Activated effector memory CD4-positive, alpha-beta T cell treated with anti-CD3 and anti-CD28 coated beads, Interleukin-2, amount 50 U/mL, for 16 hours (primary cell): ENCODE data around the gene ATP6V1E1.
"Not testable (repeated sequence)": the region's sequence is repeated elsewhere in the genome, so short reads cannot be mapped to it uniquely, and the experiment has no call there.

Experiments used
- DNase-seq: peaks from one replicate; pipeline ENCODE4 v3.0.0-alpha.2; 2020

The ATP6V1E1 gene

DNA sequence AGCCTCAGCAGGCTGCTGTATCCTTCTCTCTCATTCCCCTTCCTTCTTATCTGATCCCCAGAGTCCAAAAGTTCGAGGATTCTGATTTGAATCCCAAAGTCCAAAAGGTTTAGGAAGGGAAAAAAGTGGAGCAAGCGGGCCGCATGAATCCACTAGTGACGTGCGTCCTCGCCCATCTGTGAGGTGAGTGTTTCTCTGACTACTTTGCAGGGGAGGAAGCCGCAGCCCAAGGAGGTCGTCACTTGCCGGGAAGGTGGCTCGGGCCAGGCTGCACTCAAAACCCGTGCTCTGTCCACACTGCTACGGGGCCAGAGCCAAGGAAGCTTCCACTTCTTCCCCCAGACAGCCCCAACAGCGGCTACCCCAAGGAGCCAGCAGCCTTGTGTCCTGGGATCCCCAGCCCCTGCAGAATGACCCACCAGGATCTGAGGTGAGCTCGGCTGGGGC lies 49.0 kb downstream of the ATP6V1E1 start:
- no peak for DNase-seq

DNA sequence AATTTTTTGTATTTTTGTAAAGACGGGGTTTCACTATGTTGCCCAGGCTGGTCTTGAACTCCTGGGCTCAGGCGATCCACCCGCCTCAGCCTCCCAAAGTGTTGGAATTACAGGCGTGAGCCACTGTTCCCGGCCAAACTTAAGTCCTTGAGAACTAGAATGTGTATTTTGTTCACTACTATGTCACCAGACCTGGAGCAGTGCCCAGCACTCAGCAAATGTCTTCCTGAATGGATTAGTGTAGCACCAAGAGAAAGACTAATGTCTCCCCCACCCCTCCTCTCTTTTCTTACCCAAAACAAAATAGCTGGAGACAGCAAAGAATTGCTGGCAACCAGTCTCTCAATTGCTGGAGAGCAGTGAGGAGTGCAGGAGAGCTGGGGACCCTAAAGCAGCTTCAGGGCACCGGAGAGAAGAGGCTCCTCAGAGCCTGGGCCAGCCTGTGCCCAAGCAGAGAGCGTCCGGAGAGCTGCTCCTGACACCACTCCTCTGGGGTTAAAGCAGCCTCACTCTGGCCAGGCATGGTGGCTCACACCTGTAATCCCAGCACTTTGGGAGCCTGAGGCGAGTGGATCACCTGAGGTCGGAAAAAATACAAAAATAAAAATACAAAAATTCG lies 50.3 kb downstream of the ATP6V1E1 start:
- no peak for DNase-seq

DNA sequence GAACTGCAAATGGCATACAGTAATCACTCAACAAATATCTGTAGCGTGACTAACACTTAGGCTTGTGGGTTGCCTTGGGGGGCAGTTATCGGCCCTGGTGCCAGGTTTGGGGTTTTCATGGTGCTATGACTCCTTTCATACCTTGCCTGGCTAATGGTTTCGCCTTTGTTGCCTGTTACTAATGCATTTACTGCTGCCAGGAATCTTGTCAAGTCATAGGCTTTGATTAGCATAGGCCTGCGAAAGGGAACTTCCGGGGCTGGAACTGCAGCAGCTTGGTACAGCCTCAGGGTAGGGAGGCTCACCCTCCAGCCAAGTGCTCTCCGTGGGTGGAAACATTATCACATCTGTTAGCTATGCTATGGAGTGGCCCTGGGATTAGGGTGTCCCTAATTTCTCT lies 52.1 kb downstream of the ATP6V1E1 start:
- DNase-seq: no peak

DNA sequence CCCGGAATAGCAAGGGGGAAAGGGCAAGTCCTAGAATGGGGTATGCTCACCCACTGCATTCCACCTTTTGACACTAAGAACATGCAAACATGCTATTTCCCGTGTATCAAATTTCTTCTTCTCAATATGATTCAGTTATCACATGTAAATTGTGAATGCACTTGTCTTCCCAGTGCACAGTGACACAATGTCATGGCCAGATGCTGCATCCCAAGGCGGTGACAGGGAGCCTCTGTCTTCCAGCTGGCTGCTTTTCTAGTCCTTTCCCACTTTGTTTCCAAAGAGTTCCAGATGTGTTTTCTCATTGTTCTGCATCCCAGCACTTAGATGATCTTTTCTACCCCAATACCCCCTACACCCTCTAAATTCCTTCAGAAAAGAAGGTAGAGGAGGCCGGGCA lies 52.9 kb downstream of the ATP6V1E1 start:
- no peak for DNase-seq

DNA sequence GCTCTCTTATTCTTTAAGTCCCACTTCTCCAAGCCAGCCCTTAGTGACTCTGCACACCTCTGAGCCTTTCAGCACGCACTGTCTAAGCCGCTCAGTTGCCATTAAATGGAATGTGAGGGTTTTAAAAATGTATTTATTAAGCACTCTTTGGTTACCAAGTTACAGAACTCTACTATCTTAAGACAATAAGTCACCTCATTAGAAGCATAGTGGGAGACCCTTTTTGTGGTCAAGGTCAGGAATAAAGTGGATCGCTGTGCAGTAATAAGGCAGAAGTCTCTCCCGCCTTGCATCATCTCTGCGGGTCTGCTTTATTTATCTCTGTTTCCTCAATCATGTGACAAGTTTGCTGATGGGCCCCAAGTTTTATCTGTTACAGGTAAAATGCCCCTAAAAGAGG lies 53.4 kb downstream of the ATP6V1E1 start:
- no peak for DNase-seq

DNA sequence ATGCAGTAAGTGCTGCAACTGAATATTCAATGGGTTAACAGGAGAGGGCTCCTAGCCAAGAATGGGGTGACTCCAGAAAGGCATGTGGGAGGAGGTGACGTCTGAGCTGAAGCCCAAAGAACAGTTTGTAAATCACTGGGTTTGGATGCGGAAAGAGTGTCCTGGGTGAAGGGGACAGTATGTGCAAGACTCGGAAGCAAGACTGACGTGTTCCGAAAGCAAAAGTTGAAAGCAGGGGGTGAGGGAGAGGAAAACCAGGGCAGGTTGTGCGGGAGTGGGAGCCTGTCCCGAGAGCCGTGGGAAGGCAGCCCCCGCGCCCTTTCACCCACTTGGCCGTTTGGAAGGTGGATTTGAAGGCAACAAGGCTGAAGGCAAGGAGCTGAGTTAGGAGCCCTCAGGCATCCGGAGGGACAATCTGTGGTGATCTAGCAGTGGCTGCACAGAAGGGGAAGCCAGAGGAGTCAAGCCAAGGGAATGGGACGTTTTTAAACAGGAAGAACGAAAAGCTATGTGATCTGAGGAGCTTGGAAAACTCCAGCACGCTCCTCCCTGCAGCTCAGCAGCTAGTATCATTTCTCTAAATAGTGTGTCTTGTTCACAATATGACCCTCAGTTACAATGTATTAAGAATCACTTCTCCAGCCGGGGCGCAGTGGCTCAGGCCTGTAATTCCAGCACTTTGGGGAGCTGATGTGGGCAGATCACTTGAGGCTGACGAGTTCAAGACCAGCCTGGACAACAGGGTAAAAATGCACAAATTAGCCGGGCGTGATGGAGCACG lies 57.5 kb downstream of the ATP6V1E1 start:
- no peak for DNase-seq

DNA sequence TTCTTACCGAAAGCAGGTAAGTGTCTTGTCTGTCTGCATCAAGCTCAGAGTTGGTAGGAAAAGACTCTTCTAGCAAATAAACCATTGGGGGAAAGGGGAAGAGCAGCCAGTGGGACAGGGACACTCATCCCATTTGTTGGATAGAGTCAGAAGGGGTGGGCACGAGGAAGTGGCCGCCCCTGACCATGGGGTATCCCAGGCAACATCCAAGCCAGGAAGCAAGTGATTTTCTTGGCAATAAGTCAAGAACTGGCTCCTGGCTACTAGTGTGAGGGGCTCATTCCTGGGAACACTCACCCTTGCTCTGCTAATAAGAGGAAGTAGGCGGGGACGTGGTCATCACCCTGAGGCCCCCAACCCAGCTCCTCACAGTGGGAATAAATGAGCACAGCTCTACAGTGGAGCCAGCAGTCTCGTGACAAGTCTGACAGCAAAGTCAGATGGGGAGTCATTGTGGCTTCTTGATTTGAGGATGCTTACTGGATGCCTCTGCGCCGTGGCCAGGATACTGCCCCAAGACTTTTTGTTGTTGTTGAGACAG lies 58.5 kb downstream of the ATP6V1E1 start:
- no peak for DNase-seq

DNA sequence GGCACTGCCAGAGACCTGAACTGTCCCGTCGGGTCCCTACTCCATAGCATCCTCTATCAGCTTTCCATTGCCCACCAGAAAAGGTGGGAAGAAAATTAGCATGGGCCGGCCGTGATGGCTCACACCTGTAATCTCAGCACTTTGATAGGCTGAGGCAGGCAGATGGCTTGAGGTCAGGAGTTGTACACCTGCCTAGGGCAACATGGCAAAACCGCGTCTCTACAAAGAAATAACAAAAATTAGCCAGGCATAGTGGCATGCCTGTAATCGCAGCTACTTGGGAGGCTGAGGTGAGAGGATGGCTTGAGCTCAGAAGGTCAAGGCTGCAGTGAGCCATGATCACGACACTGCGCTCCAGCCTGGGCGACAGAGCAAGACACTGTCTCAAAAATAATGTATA lies 61.8 kb downstream of the ATP6V1E1 start:
- no peak for DNase-seq

DNA sequence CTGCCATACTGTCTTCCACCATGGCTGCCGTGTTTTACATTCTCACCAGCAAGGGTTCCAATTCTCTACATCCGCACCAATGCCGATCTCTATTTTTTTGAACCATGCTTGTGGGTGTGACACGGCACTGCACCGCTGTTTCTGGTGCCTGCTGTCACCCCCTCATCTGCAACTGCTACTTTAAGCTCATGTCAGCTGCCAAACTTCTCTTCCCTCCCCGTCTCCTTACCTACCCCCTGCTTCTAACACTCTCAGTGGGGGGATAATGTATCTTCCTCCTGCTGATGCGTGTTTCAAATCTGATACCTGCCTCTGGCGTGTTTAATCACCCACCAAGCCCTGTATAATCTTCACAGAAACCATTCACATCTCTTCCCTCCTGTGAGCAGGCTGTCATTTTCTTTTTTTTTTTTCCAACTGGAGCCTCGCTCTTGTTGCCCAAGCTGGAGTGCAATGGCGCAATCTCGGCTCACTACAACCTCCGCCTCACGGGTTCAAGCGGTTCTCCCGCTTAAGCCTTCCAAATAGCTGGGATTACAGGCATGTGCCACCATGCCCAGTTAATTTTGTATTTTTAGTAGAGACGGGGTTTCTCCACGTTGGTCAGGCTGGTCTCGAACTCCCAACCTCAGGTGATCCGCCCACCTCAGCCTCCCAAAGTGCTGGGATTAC lies 62.4 kb downstream of the ATP6V1E1 start:
- not testable (repeated sequence) for DNase-seq

DNA sequence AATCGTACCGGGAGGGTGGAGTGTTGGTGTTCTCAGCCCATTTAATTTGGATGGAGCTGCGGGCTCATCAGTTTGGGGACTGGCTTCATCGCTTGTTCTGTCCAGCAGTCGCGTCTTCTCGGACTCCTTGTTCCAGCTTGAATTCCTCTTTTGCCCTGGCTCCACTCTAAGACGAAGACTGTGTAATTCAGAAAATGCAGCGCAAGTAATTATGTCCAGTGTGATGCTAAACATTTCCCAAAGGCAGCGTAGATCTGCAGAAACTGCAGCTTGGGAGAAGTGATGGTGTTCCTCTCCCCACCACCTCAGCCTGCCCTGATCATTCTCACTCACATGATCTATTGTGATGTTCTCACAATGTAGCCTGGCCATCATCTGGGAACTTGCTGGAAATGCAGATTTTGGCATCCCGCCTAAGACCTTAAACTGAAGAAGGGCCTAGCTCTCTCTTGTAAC lies 64.6 kb downstream of the ATP6V1E1 start:
- DNase-seq: no peak

DNA sequence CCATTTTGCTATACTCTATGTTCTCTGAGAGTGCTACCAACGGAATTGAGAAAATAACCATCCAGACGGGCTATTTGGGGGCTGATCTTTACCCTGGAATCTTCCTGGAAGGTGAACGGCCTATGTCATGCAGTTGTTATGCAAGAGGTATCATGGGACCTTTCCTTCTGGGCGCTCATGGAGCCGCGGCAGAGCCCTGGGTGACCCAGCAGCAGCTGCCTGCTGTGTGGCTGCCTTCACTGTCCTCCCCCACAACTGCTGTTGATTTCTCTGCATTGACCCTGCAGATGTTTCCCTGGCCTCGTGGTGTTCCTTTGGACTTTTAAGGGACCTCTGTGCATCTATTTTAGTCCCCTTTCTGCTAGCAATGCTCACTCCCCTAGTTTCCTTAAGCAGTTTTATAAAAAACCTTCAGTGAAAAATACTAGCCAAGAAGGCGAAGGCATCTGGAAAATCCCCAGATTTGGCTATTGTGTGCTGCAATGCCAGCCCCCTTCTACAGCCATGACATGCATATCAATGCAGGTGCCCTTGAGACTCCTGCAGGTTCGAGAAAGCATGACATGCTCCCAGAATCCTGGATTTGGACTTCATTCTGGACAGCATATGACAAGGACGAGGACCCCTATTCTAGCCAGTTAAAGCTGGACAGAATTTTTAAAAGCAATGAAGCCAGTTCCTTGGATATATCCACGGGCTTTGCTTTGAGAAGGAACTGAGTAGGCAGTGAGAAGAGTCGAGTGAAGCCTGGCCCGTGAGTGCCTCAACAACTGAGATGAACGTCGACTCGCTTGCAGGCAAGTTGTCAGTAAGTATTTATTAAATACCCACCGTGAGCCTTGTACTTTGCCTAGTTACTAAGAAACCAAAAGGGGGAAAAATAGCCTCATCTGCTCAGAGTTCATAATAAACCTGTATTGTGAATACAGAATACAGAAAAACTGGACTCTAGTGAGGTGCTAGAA lies 65.4 kb downstream of the ATP6V1E1 start, which contains the start of gene SLC25A18:
Gene SLC25A18, plus strand, starts transcription at position 593 of the 965 bp plus-strand sequence. CDS start 16,447 bp downstream, outside the sequence.
- no peak for DNase-seq

DNA sequence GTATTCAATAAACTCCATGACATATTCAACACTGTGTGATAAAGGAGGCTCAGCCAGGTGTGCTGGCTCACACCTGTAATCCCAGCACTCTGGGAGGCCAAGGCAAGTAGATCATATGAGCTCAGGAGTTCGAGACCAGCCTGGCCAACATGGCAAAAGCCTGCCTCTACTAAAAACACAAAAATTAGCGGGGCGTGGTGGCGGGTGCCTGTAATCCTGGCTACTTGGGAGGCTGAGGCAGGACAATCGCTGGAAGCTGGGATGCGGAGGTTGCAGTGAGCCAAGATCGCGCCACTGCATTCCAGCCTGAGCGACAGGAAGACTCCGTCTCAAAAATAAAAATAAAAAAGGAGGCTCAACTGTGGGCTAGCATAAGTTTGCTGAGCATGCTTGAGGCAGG lies 69.4 kb downstream of the ATP6V1E1 start:
- no peak for DNase-seq

DNA sequence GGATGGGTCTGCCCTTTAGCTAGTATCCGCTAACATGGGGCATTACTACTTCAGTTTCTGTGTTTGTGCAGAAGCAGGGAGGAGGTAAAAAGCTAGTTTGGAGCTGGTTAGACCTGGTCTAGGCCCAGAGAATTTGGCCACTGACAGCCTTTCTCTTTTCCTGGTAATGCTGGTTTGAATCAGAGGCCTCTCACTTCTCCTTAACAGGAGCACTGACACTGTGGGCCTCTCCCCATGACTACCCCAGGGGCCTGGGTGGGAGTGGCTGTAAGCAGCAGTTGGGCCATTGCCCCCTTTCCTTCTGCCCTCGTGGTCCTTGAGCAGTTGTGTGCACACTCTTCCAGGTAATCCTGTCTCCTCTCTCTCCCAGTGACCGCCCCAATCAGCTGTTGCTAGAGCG lies 73.7 kb downstream of the ATP6V1E1 start:
- DNase-seq: no peak

DNA sequence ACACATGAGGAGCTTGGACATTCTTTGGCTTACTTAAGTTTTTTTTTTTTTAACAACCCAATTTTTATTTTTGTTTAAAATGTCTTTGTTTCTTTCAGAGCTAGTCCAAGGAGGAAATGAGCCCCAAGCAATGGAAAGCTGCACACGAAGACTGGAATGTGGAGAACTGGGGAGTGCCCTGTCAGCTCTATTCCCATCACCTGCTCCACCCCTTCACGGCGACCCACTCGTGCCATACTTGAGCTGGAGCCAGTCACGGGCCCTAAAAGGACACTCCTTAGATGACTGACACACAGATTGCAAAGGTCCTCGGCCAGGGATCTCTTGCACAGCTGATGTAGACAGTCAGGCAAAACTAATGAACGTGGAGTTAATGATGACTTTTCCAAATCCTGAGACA lies 75.8 kb downstream of the ATP6V1E1 start:
- DNase-seq: peak; percentile 16

DNA sequence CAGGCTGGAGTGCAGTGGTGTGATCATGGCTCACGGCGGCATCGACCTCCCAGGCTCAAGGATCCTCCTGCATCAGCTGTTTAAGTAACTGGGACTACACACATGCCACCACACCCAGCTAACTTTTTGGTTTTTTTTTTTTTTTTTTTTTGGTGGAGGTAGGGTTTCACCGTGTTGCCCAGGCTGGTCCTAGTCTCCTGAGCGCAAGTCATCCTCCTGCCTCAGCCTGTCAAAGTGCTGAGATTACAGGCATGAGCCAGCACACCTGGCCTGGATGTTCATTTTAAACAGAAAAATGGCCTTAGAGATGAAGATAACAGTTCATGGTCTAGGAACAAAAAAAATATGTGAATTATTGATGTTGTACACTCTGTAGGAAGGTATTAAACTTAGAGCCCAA lies 78.9 kb downstream of the ATP6V1E1 start:
- no peak for DNase-seq

DNA sequence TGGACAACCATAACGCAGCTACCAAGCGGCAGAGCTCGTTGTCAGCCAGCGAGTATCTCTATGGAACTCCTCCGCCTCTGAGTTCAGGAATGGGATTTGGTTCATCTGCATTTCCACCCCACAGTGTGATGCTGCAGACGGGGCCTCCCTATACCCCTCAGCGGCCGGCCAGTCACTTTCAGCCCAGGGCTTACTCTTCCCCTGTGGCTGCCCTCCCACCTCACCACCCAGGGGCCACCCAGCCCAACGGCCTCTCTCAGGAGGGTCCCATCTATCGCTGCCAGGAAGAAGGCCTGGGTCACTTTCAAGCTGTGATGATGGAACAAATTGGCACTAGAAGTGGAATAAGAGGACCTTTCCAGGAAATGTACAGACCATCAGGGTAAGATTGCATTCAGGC lies 79.4 kb downstream of the ATP6V1E1 start:
- DNase-seq: no peak

DNA sequence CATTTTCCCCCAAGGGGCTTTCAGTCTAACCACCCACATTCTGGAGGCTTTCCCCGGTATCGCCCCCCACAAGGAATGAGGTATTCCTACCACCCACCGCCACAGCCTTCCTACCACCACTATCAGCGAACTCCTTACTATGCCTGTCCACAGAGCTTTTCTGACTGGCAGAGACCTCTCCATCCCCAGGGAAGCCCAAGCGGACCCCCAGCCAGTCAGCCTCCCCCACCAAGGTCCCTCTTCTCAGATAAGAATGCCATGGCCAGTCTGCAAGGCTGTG lies 79.9 kb downstream of the ATP6V1E1 start:
- no peak for DNase-seq

DNA sequence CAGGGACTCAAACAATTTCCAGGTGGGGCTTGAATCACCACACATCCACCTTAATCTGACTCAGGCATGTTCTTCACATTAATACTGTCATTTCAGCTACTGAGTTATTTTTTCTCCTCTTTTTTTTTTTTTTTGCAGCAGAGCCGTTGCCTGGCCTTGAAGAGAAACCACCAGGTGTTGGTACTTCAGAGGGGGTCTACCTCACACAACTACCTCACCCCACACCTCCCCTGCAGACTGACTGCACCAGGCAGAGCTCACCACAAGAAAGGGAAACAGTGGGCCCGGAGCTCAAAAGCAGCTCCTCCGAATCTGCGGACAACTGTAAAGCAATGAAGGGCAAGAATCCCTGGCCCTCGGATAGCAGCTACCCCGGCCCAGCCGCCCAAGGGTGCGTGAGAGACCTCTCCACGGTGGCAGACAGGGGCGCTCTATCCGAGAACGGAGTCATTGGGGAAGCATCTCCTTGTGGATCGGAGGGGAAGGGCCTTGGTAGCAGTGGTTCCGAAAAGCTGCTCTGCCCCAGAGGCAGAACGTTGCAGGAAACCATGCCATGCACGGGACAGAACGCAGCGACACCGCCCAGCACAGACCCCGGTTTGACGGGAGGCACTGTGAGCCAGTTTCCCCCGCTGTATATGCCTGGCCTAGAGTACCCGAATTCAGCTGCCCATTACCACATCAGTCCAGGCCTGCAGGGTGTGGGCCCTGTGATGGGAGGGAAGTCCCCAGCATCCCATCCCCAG lies 80.4 kb downstream of the ATP6V1E1 start:
- no peak for DNase-seq

DNA sequence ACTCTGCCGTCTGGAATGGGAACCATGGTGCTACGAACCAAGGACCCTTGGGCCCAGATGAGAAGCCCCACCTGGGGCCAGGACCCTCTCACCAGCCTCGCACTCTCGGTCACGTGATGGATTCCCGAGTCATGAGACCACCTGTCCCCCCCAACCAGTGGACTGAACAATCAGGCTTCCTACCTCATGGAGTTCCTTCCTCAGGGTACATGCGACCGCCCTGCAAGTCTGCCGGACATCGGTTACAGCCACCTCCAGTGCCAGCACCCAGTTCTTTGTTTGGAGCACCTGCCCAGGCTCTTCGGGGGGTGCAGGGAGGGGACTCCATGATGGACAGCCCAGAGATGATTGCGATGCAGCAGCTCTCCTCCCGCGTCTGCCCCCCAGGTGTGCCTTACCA lies 86.1 kb downstream of the ATP6V1E1 start:
- no peak for DNase-seq
